GM12865 (cell line): ENCODE results near the gene DACT2.

Source experiments
- DNase-seq: peaks from one replicate; pipeline ENCODE4 v3.0.0; 2010; ENCODE audit warnings: low read depth
- H3K4me3 ChIP-seq: 2 replicates; pipeline ENCODE4 v1.5.1; 2011; ENCODE audit warnings: mild to moderate bottlenecking, low read depth, low read length, control low read depth
- TF ChIP-seq, protein P1 (sequence below): IDR thresholded peaks from 2 replicates; pipeline ENCODE4 v1.5.1; 2011; ENCODE audit warnings: low read length, control low read depth, low read depth, inconsistent platforms; ENCODE audit not compliant: insufficient read depth; ENCODE audit errors: missing control alignments

Gene DACT2

DNA sequence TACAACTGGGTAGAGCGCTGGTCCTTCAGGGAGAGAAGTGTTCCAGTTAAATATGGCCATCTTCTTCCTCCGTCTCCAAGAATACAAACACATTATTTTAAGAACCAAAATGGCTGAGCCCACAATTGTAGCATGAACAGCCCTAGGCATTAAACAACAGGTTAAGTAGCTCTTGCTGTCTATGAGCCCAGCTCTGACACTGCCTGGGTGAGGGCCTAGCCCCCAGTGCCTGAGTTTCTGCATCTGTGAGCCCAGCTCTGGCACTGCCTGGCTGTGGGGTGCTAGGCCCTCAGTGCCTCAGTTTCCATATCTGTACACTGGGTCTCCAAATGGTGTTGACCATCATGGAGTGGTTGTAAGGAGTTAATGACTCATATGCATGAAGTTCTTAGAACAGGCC, 24.8 kb upstream of the DACT2 start:
- TF ChIP-seq, protein P1, sequence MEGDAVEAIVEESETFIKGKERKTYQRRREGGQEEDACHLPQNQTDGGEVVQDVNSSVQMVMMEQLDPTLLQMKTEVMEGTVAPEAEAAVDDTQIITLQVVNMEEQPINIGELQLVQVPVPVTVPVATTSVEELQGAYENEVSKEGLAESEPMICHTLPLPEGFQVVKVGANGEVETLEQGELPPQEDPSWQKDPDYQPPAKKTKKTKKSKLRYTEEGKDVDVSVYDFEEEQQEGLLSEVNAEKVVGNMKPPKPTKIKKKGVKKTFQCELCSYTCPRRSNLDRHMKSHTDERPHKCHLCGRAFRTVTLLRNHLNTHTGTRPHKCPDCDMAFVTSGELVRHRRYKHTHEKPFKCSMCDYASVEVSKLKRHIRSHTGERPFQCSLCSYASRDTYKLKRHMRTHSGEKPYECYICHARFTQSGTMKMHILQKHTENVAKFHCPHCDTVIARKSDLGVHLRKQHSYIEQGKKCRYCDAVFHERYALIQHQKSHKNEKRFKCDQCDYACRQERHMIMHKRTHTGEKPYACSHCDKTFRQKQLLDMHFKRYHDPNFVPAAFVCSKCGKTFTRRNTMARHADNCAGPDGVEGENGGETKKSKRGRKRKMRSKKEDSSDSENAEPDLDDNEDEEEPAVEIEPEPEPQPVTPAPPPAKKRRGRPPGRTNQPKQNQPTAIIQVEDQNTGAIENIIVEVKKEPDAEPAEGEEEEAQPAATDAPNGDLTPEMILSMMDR: no peak

GRCh38 chr6:168343239-168344150, 23.9 kb upstream of the DACT2 start:
- DNase-seq: no peak
- H3K4me3 ChIP-seq: no peak overlapping the region
- TF ChIP-seq, protein P1: no peak

More for the DNA sequence above, 24.8 kb upstream of the DACT2 start:
- H3K4me3 ChIP-seq: no peak overlapping the region
- DNase-seq: no peak

DNA sequence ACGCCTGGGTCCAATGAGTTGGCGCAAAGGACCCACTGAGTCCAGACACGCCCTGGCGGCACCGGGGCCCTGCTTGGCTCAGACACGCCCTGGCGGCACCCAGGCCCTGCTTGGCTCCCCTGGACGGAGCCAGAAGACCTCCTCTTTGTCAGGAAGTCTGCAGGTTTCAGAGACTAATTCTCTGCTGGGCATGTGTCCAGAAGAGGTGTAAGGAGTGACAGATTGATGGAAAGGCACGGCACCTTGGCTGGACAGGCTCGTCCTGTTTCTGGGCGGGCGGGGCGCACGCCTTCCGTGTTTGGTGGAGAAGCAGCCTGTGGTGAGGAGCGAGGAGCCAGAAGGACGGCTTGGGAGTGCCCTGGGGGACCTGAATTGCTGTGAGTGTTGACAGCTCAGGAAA, 23.1 kb upstream of the DACT2 start:
- DNase-seq: no peak
- TF ChIP-seq, protein P1: no peak

DNA sequence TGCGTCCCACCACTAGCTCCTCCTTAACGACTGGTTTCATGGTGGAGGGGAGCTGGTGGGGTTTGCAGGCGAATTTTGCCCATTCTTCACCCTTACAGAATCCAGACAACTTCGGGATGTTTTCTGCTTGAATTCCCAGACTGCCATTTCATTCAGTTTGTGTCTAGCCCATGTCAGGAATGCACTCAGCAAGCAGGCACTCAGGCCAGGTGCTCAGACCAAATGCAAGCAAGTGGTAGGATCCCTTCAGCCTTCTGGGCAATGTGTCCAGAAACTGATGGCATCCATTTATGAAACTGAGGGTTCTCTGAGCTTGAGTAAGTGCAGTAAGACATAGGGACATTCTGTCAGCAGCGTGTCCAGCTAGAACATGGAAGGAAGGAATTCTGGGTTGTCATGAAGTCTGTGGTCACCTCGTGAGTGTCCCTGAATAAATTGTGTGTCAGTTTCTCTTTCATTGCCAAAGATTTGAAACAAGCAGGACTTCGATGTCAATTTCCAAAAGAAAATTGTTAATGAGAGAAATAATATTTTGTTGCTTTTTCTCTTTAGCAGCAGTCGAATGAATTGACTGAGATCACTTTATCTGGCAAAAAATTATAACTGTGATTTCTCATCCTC, 21.8 kb upstream of the DACT2 start:
- TF ChIP-seq, protein P1: no peak
- no peak overlapping the region for H3K4me3 ChIP-seq
- DNase-seq: no peak

More for the DNA sequence above, 23.1 kb upstream of the DACT2 start:
- no peak overlapping the region for H3K4me3 ChIP-seq

DNA sequence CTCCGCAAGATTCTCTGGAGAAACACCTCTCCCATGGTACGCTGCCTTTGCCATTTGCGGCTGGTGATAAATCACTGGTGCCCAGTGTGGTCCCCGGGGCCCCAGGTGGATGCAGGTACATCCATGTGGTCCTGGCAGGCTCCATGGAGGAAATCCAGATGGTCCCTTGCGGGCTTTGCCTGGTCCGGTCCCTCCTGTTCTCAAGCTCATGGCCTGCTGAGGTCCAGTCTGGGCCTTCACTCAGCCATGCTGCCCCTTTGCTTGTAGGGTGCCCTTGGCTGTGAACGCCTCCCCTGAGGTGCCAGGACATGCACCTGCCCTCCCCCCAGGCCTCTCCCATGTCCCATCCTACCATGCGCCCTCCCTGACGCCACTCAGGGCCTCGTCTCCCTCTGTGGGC, 21.2 kb upstream of the DACT2 start:
- TF ChIP-seq, protein P1: no peak
- DNase-seq: no peak
- H3K4me3 ChIP-seq: no peak overlapping the region

DNA sequence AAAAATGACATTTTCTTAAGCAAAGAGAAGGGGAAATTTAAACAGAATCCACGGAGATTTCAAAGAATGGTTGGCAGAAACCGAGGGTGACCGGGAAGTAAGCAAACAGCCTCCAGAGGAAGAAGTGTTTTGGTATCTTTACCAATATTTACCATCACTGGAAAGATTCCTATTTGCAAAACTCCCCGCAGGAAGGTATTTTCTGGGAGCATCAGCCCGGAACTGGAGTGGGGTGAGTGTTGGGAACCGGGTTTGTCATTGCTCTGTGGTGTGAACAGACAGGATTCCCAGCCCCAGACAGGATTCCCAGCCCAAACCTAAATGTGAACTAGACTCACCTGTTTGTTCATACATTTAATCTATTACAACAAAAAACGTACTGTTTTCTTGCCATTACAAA, 19.2 kb upstream of the DACT2 start:
- DNase-seq: no peak
- no peak overlapping the region for H3K4me3 ChIP-seq
- TF ChIP-seq, protein P1: no peak
